ENCODE results near the gene HELZ.

DNA sequence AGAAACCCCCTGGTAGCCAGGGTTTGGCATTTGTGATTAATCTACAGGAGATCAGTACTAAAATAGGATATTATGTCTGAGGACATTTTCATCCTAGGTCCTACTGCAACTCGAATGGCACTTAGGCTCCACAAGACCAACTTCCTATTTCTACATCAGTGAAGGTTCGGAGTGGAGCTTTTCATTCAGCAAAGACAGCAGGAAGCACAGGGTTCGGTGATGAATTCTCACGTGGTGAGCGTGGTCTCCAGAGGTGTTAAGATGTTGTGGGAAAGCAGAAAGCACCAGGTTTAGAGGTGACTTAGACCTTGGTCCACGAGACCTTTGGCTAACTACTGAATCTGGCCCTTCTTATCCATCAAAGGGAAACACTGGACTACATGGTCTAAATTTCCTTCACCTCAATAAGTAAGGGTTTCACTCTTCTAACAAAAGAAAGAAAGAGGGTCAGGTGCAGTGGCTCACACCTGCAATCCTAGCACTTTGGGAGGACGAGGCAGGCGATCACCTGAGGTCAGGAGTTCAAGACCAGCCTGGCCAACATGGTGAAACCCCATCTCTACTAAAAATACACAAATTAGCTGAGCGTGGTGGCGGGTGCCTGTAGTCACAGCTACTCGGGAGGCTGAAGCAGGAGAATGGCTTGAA lies 13.9 kb upstream of the HELZ start:
- TF ChIP-seq, protein P1, sequence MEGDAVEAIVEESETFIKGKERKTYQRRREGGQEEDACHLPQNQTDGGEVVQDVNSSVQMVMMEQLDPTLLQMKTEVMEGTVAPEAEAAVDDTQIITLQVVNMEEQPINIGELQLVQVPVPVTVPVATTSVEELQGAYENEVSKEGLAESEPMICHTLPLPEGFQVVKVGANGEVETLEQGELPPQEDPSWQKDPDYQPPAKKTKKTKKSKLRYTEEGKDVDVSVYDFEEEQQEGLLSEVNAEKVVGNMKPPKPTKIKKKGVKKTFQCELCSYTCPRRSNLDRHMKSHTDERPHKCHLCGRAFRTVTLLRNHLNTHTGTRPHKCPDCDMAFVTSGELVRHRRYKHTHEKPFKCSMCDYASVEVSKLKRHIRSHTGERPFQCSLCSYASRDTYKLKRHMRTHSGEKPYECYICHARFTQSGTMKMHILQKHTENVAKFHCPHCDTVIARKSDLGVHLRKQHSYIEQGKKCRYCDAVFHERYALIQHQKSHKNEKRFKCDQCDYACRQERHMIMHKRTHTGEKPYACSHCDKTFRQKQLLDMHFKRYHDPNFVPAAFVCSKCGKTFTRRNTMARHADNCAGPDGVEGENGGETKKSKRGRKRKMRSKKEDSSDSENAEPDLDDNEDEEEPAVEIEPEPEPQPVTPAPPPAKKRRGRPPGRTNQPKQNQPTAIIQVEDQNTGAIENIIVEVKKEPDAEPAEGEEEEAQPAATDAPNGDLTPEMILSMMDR (IDR thresholded peaks at IDR 0.05; ENCODE audit: low read length), result no peak
- no peak for TF ChIP-seq EZH2 (IDR thresholded peaks at IDR 0.05; ENCODE audit: borderline replicate concordance, low read length)

Measured in OCI-LY1 (cell line).